Measurements from ENCODE around the gene ZBTB45. TPM values are rescaled to one million over a fixed set of nuclear protein-coding genes. Genes with fewer than 3 reads are reported as not detected.

Gene ZBTB45
- total and polyA plus RNA-seq, 2 donors = 2.8 to 7.2 TPM

- Histone ChIP-seq H3K27ac (ENCODE audit: low read depth in 1 of 2, low read length in 1 of 2) (no peak overlapping the region), H3K36me3 (ENCODE audit: control insufficient read depth in 2 of 2, insufficient read depth in 2 of 2, low read length in 1 of 2) (no peaks in the 10 kb centered on the region), H3K4me1 (ENCODE audit: control insufficient read depth in 2 of 2, insufficient read depth in 2 of 2, low read length in 2 of 2) (no peaks in the 10 kb centered on the region), H3K4me3 (ENCODE audit: low read length in 2 of 2) (no peak overlapping the region), H3K9me3 (ENCODE audit: control insufficient read depth in 2 of 2, insufficient read depth in 1 of 2, low read length in 1 of 2) (no peaks in the 10 kb centered on the region), H3K27me3 (ENCODE audit: control insufficient read depth in 2 of 2, insufficient read depth in 1 of 2, low read length in 1 of 2) (no peaks in the 10 kb centered on the region)
- 96% methylated on average over 3 of the region's 3 CpGs for WGBS
- no peak for DNase-seq (ENCODE audit: low read depth in 6 of 9, low spot score in 9 of 9)
Observed at GRCh38 chr19:58529405-58529804, 9.8 kb upstream of the ZBTB45 start.

GRCh38 chr19:58522709-58523108 is 3.1 kb upstream of the ZBTB45 start:
- peaks cover 0 to 4% of the 10 kb centered on the region in 2 donors for H3K9me3 ChIP-seq (ENCODE audit: control insufficient read depth in 2 of 2, insufficient read depth in 1 of 2, low read length in 1 of 2)
- no peak for DNase-seq (ENCODE audit: low read depth in 6 of 9, low spot score in 9 of 9)
- H3K36me3 ChIP-seq (ENCODE audit: control insufficient read depth in 2 of 2, insufficient read depth in 2 of 2, low read length in 1 of 2) = no peaks in the 10 kb centered on the region
- peaks cover 10 to 20% of the 10 kb centered on the region in 2 donors for H3K4me1 ChIP-seq (ENCODE audit: control insufficient read depth in 2 of 2, insufficient read depth in 2 of 2, low read length in 2 of 2)
- H3K4me3 ChIP-seq (ENCODE audit: low read length in 2 of 2) = no peak overlapping the region
- no peaks in the 10 kb centered on the region for H3K27me3 ChIP-seq (ENCODE audit: control insufficient read depth in 2 of 2, insufficient read depth in 1 of 2, low read length in 1 of 2)
- WGBS = 98% methylated on average over 3 of the region's 3 CpGs
- no peak overlapping the region for H3K27ac ChIP-seq (ENCODE audit: low read depth in 1 of 2, low read length in 1 of 2)

GRCh38 chr19:58521651-58522050 is 2.0 kb upstream of the ZBTB45 start:
- peaks cover 2 to 4% of the 10 kb centered on the region in 2 donors for H3K9me3 ChIP-seq (ENCODE audit: control insufficient read depth in 2 of 2, insufficient read depth in 1 of 2, low read length in 1 of 2)
- no peak overlapping the region for H3K27ac ChIP-seq (ENCODE audit: low read depth in 1 of 2, low read length in 1 of 2)
- H3K27me3 ChIP-seq (ENCODE audit: control insufficient read depth in 2 of 2, insufficient read depth in 1 of 2, low read length in 1 of 2) = no peaks in the 10 kb centered on the region
- no peak for DNase-seq (ENCODE audit: low read depth in 6 of 9, low spot score in 9 of 9)
- 97% methylated on average over 4 of the region's 4 CpGs for WGBS
- H3K36me3 ChIP-seq (ENCODE audit: control insufficient read depth in 2 of 2, insufficient read depth in 2 of 2, low read length in 1 of 2) = peaks cover 6 to 10% of the 10 kb centered on the region in 2 donors
- peaks cover 10 to 20% of the 10 kb centered on the region in 2 donors for H3K4me1 ChIP-seq (ENCODE audit: control insufficient read depth in 2 of 2, insufficient read depth in 2 of 2, low read length in 2 of 2)
- H3K4me3 ChIP-seq (ENCODE audit: low read length in 2 of 2) = no peak overlapping the region

GRCh38 chr19:58520257-58520599 is 618 bp upstream of the ZBTB45 start:
- Histone ChIP-seq H3K27me3 (ENCODE audit: control insufficient read depth in 2 of 2, insufficient read depth in 1 of 2, low read length in 1 of 2) (no peaks in the 10 kb centered on the region), H3K27ac (ENCODE audit: low read depth in 1 of 2, low read length in 1 of 2) (peak overlapping the region; percentile 96 to 97), H3K36me3 (ENCODE audit: control insufficient read depth in 2 of 2, insufficient read depth in 2 of 2, low read length in 1 of 2) (peaks cover 18 to 21% of the 10 kb centered on the region in 2 donors), H3K4me3 (ENCODE audit: low read length in 2 of 2) (peak overlapping the region; percentile 62 to 69), H3K4me1 (ENCODE audit: control insufficient read depth in 2 of 2, insufficient read depth in 2 of 2, low read length in 2 of 2) (peaks cover 10 to 22% of the 10 kb centered on the region in 2 donors), H3K9me3 (ENCODE audit: control insufficient read depth in 2 of 2, insufficient read depth in 1 of 2, low read length in 1 of 2) (peaks cover 2 to 4% of the 10 kb centered on the region in 2 donors)
- DNase-seq (ENCODE audit: low read depth in 6 of 9, low spot score in 9 of 9) = no peak
- 19% methylated on average over 7 of the region's 7 CpGs for WGBS

- H3K9me3 ChIP-seq (ENCODE audit: control insufficient read depth in 2 of 2, insufficient read depth in 1 of 2, low read length in 1 of 2) = peaks cover 2 to 4% of the 10 kb centered on the region in 2 donors
- H3K4me1 ChIP-seq (ENCODE audit: control insufficient read depth in 2 of 2, insufficient read depth in 2 of 2, low read length in 2 of 2) = peaks cover 12 to 30% of the 10 kb centered on the region in 2 donors
- WGBS = under 1% methylated on average over 14 of the region's 14 CpGs
- H3K27ac ChIP-seq (ENCODE audit: low read depth in 1 of 2, low read length in 1 of 2) = peak overlapping the region; percentile 96 to 97
- peak in 4 of 9 donors; percentile 50 to 80 (median 60) for DNase-seq (ENCODE audit: low read depth in 6 of 9, low spot score in 9 of 9)
- H3K36me3 ChIP-seq (ENCODE audit: control insufficient read depth in 2 of 2, insufficient read depth in 2 of 2, low read length in 1 of 2) = peaks cover 18 to 21% of the 10 kb centered on the region in 2 donors
- peak overlapping the region; percentile 62 to 69 for H3K4me3 ChIP-seq (ENCODE audit: low read length in 2 of 2)
- H3K27me3 ChIP-seq (ENCODE audit: control insufficient read depth in 2 of 2, insufficient read depth in 1 of 2, low read length in 1 of 2) = no peaks in the 10 kb centered on the region
Observed at GRCh38 chr19:58519087-58519354, 589 bp downstream of the ZBTB45 start.

GRCh38 chr19:58518256-58519086 is 1.1 kb downstream of the ZBTB45 start:
- H3K9me3 ChIP-seq (ENCODE audit: control insufficient read depth in 2 of 2, insufficient read depth in 1 of 2, low read length in 1 of 2) = peaks cover 2 to 4% of the 10 kb centered on the region in 2 donors
- H3K27ac ChIP-seq (ENCODE audit: low read depth in 1 of 2, low read length in 1 of 2) = peak overlapping the region; percentile 96 to 97
- peak in 1 of 9 donors; percentile 23 for DNase-seq (ENCODE audit: low read depth in 6 of 9, low spot score in 9 of 9)
- peak overlapping the region; percentile 62 to 69 for H3K4me3 ChIP-seq (ENCODE audit: low read length in 2 of 2)
- peaks cover 18 to 21% of the 10 kb centered on the region in 2 donors for H3K36me3 ChIP-seq (ENCODE audit: control insufficient read depth in 2 of 2, insufficient read depth in 2 of 2, low read length in 1 of 2)
- no peaks in the 10 kb centered on the region for H3K27me3 ChIP-seq (ENCODE audit: control insufficient read depth in 2 of 2, insufficient read depth in 1 of 2, low read length in 1 of 2)
- WGBS = 16% methylated on average over 22 of the region's 22 CpGs
- H3K4me1 ChIP-seq (ENCODE audit: control insufficient read depth in 2 of 2, insufficient read depth in 2 of 2, low read length in 2 of 2) = peaks cover 16 to 34% of the 10 kb centered on the region in 2 donors

- Histone ChIP-seq H3K27ac (ENCODE audit: low read depth in 1 of 2, low read length in 1 of 2) (no peak overlapping the region), H3K4me3 (ENCODE audit: low read length in 2 of 2) (no peak overlapping the region), H3K4me1 (ENCODE audit: control insufficient read depth in 2 of 2, insufficient read depth in 2 of 2, low read length in 2 of 2) (peaks cover 17 to 35% of the 10 kb centered on the region in 2 donors), H3K9me3 (ENCODE audit: control insufficient read depth in 2 of 2, insufficient read depth in 1 of 2, low read length in 1 of 2) (peaks cover 2 to 4% of the 10 kb centered on the region in 2 donors), H3K27me3 (ENCODE audit: control insufficient read depth in 2 of 2, insufficient read depth in 1 of 2, low read length in 1 of 2) (no peaks in the 10 kb centered on the region), H3K36me3 (ENCODE audit: control insufficient read depth in 2 of 2, insufficient read depth in 2 of 2, low read length in 1 of 2) (peaks cover 18 to 21% of the 10 kb centered on the region in 2 donors)
- 97% methylated on average over 65 of the region's 65 CpGs for WGBS
- DNase-seq (ENCODE audit: low read depth in 6 of 9, low spot score in 9 of 9) = no peak
Observed at GRCh38 chr19:58516964-58517833, 2.4 kb downstream of the ZBTB45 start.

- Histone ChIP-seq H3K27me3 (ENCODE audit: control insufficient read depth in 2 of 2, insufficient read depth in 1 of 2, low read length in 1 of 2) (no peaks in the 10 kb centered on the region), H3K4me1 (ENCODE audit: control insufficient read depth in 2 of 2, insufficient read depth in 2 of 2, low read length in 2 of 2) (peaks cover 17 to 35% of the 10 kb centered on the region in 2 donors), H3K4me3 (ENCODE audit: low read length in 2 of 2) (no peak overlapping the region), H3K9me3 (ENCODE audit: control insufficient read depth in 2 of 2, insufficient read depth in 1 of 2, low read length in 1 of 2) (peaks cover 2 to 4% of the 10 kb centered on the region in 2 donors), H3K27ac (ENCODE audit: low read depth in 1 of 2, low read length in 1 of 2) (no peak overlapping the region), H3K36me3 (ENCODE audit: control insufficient read depth in 2 of 2, insufficient read depth in 2 of 2, low read length in 1 of 2) (peaks cover 18 to 21% of the 10 kb centered on the region in 2 donors)
- 97% methylated on average over 25 of the region's 25 CpGs for WGBS
- DNase-seq (ENCODE audit: low read depth in 6 of 9, low spot score in 9 of 9) = no peak
Observed at GRCh38 chr19:58516246-58516836, 3.3 kb downstream of the ZBTB45 start.

Measured in thymus (tissue), 11 donors.